ENCODE results near the gene BMP3.

Gene BMP3

DNA sequence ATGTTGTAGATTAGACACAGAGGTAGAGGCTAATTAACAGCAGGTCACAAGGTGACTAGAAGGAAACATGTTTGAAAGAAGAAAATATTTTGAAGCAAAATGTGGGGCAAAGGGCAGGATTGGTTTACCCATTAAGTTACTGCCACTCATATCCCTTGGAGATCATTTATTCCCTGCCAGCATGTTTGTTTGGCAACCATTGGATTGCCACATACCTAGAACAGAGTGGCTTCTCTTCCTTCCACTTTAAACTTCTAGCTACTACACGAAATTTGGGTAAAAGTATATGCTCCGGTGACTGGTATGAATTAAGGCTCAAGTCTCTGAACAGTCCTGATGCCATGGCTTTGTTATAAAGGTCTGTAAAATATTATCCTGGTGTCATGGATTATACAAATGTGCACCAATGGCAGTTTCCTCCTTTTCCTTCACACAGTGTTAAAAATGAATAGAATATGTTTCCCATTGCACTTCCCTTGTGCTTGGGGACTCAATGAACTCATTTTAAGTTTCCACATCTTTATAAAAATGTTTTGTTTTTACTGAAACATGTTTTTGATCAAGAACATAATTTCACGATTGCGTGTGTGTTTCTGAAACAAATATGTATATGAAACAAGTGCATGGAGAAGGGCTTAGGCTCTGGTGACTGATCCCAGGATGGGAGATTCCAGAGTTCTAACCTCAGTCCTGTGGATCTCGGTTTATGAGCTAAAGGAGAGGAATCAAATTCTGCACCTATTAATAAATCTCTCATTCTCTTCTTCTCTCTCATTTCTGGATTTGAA lies 12.3 kb downstream of the BMP3 start:
- TF ChIP-seq, protein P1, sequence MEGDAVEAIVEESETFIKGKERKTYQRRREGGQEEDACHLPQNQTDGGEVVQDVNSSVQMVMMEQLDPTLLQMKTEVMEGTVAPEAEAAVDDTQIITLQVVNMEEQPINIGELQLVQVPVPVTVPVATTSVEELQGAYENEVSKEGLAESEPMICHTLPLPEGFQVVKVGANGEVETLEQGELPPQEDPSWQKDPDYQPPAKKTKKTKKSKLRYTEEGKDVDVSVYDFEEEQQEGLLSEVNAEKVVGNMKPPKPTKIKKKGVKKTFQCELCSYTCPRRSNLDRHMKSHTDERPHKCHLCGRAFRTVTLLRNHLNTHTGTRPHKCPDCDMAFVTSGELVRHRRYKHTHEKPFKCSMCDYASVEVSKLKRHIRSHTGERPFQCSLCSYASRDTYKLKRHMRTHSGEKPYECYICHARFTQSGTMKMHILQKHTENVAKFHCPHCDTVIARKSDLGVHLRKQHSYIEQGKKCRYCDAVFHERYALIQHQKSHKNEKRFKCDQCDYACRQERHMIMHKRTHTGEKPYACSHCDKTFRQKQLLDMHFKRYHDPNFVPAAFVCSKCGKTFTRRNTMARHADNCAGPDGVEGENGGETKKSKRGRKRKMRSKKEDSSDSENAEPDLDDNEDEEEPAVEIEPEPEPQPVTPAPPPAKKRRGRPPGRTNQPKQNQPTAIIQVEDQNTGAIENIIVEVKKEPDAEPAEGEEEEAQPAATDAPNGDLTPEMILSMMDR (IDR thresholded peaks at IDR 0.05; ENCODE audit: low read length, missing control alignments), result no peak
- H3K4me3 ChIP-seq (replicated peaks; ENCODE audit: low read depth, low read length), result no peak overlapping the region
- DNase-seq (ENCODE audit: low read depth), result no peak

DNA sequence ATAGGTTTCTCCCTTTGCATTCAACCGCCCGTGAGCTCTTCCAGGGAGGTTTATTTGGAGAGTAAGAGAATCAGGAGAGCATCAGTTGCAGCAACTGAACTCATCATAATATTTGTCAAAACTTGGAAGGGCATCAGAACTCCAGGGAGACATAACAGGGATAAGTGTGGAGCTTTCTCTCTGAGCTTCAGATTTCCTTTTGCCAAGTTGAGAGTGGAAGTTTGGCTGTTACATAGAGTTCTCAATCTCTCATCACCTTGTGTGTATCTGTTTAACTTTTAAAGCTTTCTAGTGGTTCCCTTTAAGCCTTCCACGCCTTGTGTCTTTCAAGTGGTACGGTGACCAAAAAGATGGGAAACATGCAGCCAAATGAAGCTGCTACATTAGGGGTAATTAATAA lies 18.8 kb downstream of the BMP3 start:
- TF ChIP-seq, protein P1 (IDR thresholded peaks at IDR 0.05; ENCODE audit: low read length, missing control alignments), result no peak
- H3K4me3 ChIP-seq (replicated peaks; ENCODE audit: low read depth, low read length), result no peak overlapping the region
- DNase-seq (ENCODE audit: low read depth), result no peak

DNA sequence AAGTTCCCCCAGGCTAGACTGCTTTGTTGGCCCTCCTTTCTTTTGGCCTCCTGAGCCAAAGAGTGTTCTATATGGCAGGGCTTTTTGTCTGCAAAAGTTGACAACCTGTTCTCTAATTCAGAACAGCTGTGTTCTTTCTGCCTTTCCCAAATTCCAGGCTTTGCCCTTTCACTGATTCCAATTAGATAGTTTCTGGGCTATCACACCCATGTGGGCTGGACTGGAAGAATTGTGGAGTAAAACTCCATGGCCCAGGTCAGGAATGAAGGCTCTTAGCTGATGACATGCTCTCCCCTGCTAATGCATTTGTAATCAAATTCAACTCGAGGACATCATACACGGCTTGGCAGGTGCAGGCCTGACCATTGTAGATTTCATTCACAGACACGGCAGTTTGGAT lies 19.4 kb downstream of the BMP3 start:
- TF ChIP-seq, protein P1 (IDR thresholded peaks at IDR 0.05; ENCODE audit: low read length, missing control alignments), result no peak
- no peak overlapping the region for H3K4me3 ChIP-seq (replicated peaks; ENCODE audit: low read depth, low read length)

DNA sequence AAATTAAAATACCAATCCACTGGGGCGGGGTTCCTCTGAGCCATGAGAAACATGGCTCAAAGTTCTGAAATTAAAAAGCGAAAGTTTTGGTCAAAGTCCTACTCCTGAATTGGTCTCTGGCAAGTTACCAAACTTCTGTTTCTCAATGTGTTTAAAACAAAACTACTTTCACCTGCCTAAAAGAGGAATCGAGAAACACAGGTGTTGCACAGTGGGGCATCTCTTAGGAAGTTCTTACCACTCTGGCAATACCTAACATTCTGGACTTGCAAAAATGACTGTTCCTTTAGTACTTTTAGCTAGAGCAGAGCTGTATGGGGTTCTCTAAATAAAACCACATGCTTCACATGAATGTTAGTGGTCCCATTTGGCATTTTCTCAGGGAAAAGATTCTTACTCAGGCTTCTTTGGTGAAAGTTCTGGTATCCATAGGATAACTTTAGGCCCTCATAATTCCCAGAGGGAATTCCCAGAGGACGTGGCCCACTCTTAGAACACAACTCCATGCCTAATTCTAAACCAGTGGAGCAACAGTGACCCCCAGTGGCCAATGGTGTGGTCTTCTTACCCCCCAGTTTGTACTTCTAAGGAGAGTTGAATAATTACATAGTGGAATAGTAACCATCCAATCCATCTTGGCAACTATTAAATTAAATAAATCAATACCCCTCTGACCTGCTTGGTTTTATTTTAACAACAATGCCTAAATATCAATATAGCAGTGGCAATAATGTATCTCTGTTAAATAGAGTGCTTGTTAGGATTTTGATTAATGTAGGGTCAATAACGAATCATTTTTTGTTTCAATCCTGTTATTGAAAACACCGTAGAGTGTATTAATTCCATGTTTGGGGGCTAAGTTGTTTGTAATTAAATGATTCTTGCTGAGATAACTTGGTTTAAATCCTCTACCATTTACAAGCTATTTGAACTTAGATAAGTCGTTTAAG lies 21.9 kb downstream of the BMP3 start:
- DNase-seq (ENCODE audit: low read depth), result peak; percentile 75
- TF ChIP-seq, protein P1 (IDR thresholded peaks at IDR 0.05; ENCODE audit: low read length, missing control alignments), result peak; percentile 73
- H3K4me3 ChIP-seq (replicated peaks; ENCODE audit: low read depth, low read length), result no peak overlapping the region

More for the DNA sequence above, 19.4 kb downstream of the BMP3 start:
- no peak for DNase-seq (ENCODE audit: low read depth)

DNA sequence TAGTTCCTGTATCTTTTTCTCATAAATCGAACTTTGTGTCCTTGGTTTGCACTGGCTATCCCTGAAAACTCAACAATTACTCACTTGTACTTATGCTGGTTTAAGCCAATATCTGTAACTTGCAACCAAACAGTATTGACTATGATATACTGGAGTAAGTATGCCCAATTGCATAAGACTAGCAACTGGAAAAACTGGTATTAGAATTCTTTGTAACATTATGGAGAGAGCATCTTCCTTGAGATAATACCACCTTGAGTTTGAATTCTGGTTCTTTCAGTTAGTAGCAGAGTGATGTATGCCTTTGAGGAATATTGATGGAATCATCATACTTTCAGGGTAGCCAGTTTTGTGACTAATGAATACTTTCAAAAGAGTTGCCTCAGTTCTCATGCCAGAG lies 28.1 kb downstream of the BMP3 start:
- no peak for DNase-seq (ENCODE audit: low read depth)
- TF ChIP-seq, protein P1 (IDR thresholded peaks at IDR 0.05; ENCODE audit: low read length, missing control alignments), result no peak
- H3K4me3 ChIP-seq (replicated peaks; ENCODE audit: low read depth, low read length), result no peak overlapping the region

DNA sequence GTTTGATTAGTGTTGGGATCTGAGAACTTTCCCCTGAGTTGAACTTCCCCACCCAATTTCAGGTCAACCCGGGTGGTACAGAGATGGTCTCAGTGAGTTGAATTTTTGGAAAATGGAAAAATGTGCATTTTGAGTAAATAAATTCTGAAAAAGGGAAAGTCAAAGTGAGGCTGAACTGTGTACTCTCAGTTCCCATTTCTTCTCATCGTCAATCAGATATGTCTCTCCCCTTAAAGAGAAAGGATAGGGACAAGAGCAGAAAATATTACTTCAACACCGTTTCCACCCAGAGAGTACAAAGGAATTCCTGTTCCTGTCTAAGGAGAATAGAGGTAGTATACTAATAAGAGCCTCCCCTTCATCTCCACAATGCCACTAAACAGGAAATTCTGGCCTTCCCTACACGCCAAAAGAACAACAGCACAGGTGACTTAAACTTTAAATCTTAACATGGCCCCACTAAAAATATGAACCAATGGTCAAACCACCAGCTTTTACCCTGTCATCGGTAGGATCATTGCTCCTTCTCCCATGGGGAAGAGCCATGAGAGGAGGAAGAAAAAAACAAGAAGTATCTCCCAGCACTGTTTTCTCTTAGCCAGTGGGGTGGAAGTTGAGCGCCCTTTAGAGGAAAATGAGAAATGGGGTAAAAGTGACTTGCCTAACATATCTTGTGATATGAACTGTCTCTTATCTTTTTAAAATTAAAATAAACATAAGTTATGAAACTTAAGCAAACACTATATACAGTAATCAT lies 30.3 kb downstream of the BMP3 start:
- TF ChIP-seq, protein P1 (IDR thresholded peaks at IDR 0.05; ENCODE audit: low read length, missing control alignments), result no peak
- DNase-seq (ENCODE audit: low read depth), result no peak
- no peak overlapping the region for H3K4me3 ChIP-seq (replicated peaks; ENCODE audit: low read depth, low read length)

Data from fibroblast of pulmonary artery (primary cell).